HepG2 (cell line): ENCODE results near the gene EPHA2. TPM values are rescaled to one million over a fixed set of nuclear protein-coding genes. Genes with fewer than 3 reads are reported as not detected.

Experiments used
- ASH2L ChIP-seq: fragments of 300-600, 200-600 bp; sonication (generic); IDR thresholded peaks from 2 replicates; pipeline ENCODE4 v1.7.0; 2017; ENCODE audit warnings: low read depth, mild to moderate bottlenecking, moderate library complexity, mixed read lengths, low read length; ENCODE audit not compliant: insufficient read length
- CAMTA2 ChIP-seq: sonication (generic); formaldehyde crosslinking; IDR thresholded peaks from 2 replicates; pipeline ENCODE4 v1.4.0; 2020; ENCODE audit warnings: mild to moderate bottlenecking, missing genetic modification reagents, borderline replicate concordance
- CHCHD3 ChIP-seq: sonication (generic); formaldehyde crosslinking; IDR thresholded peaks from 2 replicates; pipeline ENCODE4 v1.8.0; 2022; ENCODE audit warnings: mild to moderate bottlenecking, missing genetic modification reagents, moderate library complexity
- HINFP ChIP-seq: sonication (generic); formaldehyde crosslinking; IDR thresholded peaks from 2 replicates; pipeline ENCODE4 v1.4.0; 2020; ENCODE audit warnings: low read depth, mild to moderate bottlenecking, missing genetic modification reagents
- REL ChIP-seq: sonication (generic); formaldehyde crosslinking; conservative IDR thresholded peaks from 2 replicates; pipeline ENCODE4 v1.8.0; 2022; ENCODE audit warnings: mild to moderate bottlenecking, missing genetic modification reagents, moderate library complexity
- RFX5 ChIP-seq: IDR thresholded peaks from 2 replicates; pipeline ENCODE4 v1.6.1; 2011; ENCODE audit warnings: low read depth, low read length, improper control_type of control experiment
- RXRA ChIP-seq: sonication (generic); formaldehyde crosslinking; IDR thresholded peaks from 2 replicates; pipeline ENCODE4 v1.5.1; 2020; ENCODE audit warnings: missing genetic modification reagents
- SAFB2 ChIP-seq: sonication (generic); formaldehyde crosslinking; IDR thresholded peaks from 2 replicates; pipeline ENCODE4 v1.5.1; 2020; ENCODE audit warnings: missing genetic modification reagents, low read depth, mild to moderate bottlenecking, borderline replicate concordance
- ZNF12 ChIP-seq: sonication (generic); formaldehyde crosslinking; IDR thresholded peaks from 2 replicates; pipeline ENCODE4 v1.5.0; 2020; ENCODE audit warnings: missing genetic modification reagents
- ZNF446 ChIP-seq: sonication (generic); formaldehyde crosslinking; IDR thresholded peaks from 2 replicates; pipeline ENCODE4 v1.5.0; 2020; ENCODE audit warnings: mild to moderate bottlenecking, missing genetic modification reagents
- ZNF558 ChIP-seq: sonication (generic); formaldehyde crosslinking; IDR thresholded peaks from 2 replicates; pipeline ENCODE4 v1.9.0; 2022; ENCODE audit warnings: mild to moderate bottlenecking, missing genetic modification reagents, borderline replicate concordance
- ZSCAN29 ChIP-seq: sonication (generic); formaldehyde crosslinking; conservative IDR thresholded peaks from 2 replicates; pipeline ENCODE4 v1.4.0; 2020; ENCODE audit warnings: mild to moderate bottlenecking, missing genetic modification reagents
- polyA plus RNA-seq, 8 experiments: library from polyadenylated mRNA; depleted of rRNA in 3 of 8; stranded (reverse) in 7 of 8; unstranded in 1 of 8; fragments of >200 nt; fragmentation: Illumina TruSeq in 4 of 8; extraction: Trizol in 4 of 8; gene quantifications; 2 replicates each; pipeline versions ENCODE4 v1.2.1 to v1.2.3, GENCODE V29; 2011 to 2016; ENCODE audit warnings: low read depth in 4 of 8, missing spikeins in 1 of 8, mixed read lengths in 1 of 8; ENCODE audit not compliant: insufficient read depth in 1 of 8
- total RNA-seq, 5 experiments: library from RNA; depleted of rRNA; stranded (reverse); fragments of >200 nt; fragmentation: Illumina TruSeq; extraction: Trizol; gene quantifications; 2 replicates each; pipeline ENCODE4 v1.2.3, GENCODE V29; 2016; ENCODE audit warnings: low read depth in 1 of 5
- TF ChIP-seq, protein P1 (sequence below): IDR thresholded peaks from 2 replicates; pipeline ENCODE4 v1.6.1; 2012; ENCODE audit warnings: low read length, improper control_type of control experiment
- TF ChIP-seq, protein P2 (sequence below): sonication (generic); formaldehyde crosslinking; IDR thresholded peaks from 2 replicates; pipeline ENCODE4 v1.9.0; 2022; ENCODE audit warnings: low read depth, missing genetic modification reagents
- TF ChIP-seq, protein P3 (sequence below): sonication (generic); IDR thresholded peaks from 2 replicates; pipeline ENCODE4 v1.6.1; 2016; ENCODE audit warnings: low read depth, borderline replicate concordance
- TF ChIP-seq, protein P4 (sequence below): sonication (generic); formaldehyde crosslinking; IDR thresholded peaks from 2 replicates; pipeline ENCODE4 v1.8.0; 2022; ENCODE audit warnings: mild to moderate bottlenecking, missing genetic modification reagents; ENCODE audit not compliant: insufficient replicate concordance
- TF ChIP-seq, protein P5 (sequence below): fragments of 450-650 bp; IDR thresholded peaks from 2 replicates; pipeline ENCODE4 v1.6.1; 2016

EPHA2 gene
- total and polyA plus RNA-seq, 2 of the 13 experiments (the other 11 are each of a cell fraction or from before 2014, with no cell fraction given): 33.6 to 53.6 TPM

DNA sequence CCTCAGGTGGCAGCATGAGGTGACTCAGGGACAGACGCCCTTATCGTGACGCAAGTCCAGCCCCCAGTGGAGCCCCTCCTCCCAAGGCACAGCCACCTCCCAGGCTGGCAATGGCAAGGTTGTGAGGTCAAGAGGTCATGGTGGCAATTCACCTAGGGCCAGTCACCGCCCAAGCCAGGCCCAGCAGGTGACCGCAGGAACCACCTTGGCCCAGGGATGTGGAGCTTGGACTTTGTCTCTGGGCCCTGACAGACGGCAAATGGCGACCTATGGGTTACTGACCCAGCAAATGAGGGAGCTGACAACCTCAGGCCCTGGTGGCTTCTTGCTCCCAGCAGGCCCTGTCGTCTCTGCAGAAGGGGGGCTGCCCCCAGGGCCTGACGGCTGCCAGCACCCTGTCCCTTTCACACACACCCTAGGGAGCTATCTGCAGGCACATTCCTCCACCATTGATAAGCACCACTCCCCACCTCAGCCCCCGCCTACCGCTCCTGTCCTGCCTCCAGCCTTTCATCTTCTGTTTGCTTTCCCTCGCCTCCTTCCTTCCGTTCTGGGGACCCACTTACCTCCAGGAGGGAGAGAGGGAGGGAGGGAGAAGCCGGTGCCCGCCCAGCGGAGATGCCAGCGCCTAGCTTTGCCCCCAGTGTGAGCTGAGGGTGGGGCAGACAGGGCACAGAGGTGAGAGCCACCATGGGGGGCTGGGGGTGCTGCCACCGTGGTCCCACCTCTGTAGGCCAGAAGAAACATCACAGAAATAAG is 12.1 kb downstream of the EPHA2 start (continued):
- TF ChIP-seq ZSCAN29 (CRISPR knock-in tag) (0 out of 2 replicates have a peak, but pooled peaks have one; percentile 60), RFX5 (no peak), ZNF12 (no peak), RXRA (CRISPR knock-in tag) (peak; percentile 93), SAFB2 (peak; percentile 58; the same call in 1 of the 2 replicates), REL (peak; percentile 38; the same call in 1 of the 2 replicates), ASH2L (peak; percentile 71), CAMTA2 (CRISPR knock-in tag) (no peak), ZNF558 (CRISPR knock-in tag) (no peak), HINFP (CRISPR knock-in tag) (0 out of 2 replicates have a peak, but pooled peaks have one; percentile 16), ZNF446 (CRISPR knock-in tag) (no peak), CHCHD3 (CRISPR knock-in tag) (no peak)
- TF ChIP-seq, protein P1, sequence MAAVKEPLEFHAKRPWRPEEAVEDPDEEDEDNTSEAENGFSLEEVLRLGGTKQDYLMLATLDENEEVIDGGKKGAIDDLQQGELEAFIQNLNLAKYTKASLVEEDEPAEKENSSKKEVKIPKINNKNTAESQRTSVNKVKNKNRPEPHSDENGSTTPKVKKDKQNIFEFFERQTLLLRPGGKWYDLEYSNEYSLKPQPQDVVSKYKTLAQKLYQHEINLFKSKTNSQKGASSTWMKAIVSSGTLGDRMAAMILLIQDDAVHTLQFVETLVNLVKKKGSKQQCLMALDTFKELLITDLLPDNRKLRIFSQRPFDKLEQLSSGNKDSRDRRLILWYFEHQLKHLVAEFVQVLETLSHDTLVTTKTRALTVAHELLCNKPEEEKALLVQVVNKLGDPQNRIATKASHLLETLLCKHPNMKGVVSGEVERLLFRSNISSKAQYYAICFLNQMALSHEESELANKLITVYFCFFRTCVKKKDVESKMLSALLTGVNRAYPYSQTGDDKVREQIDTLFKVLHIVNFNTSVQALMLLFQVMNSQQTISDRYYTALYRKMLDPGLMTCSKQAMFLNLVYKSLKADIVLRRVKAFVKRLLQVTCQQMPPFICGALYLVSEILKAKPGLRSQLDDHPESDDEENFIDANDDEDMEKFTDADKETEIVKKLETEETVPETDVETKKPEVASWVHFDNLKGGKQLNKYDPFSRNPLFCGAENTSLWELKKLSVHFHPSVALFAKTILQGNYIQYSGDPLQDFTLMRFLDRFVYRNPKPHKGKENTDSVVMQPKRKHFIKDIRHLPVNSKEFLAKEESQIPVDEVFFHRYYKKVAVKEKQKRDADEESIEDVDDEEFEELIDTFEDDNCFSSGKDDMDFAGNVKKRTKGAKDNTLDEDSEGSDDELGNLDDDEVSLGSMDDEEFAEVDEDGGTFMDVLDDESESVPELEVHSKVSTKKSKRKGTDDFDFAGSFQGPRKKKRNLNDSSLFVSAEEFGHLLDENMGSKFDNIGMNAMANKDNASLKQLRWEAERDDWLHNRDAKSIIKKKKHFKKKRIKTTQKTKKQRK: no peak
- TF ChIP-seq, protein P2, sequence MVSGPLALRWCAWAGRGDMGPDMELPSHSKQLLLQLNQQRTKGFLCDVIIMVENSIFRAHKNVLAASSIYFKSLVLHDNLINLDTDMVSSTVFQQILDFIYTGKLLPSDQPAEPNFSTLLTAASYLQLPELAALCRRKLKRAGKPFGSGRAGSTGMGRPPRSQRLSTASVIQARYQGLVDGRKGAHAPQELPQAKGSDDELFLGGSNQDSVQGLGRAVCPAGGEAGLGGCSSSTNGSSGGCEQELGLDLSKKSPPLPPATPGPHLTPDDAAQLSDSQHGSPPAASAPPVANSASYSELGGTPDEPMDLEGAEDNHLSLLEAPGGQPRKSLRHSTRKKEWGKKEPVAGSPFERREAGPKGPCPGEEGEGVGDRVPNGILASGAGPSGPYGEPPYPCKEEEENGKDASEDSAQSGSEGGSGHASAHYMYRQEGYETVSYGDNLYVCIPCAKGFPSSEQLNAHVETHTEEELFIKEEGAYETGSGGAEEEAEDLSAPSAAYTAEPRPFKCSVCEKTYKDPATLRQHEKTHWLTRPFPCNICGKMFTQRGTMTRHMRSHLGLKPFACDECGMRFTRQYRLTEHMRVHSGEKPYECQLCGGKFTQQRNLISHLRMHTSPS (CRISPR knock-in tag): peak; percentile 99
- TF ChIP-seq, protein P3, sequence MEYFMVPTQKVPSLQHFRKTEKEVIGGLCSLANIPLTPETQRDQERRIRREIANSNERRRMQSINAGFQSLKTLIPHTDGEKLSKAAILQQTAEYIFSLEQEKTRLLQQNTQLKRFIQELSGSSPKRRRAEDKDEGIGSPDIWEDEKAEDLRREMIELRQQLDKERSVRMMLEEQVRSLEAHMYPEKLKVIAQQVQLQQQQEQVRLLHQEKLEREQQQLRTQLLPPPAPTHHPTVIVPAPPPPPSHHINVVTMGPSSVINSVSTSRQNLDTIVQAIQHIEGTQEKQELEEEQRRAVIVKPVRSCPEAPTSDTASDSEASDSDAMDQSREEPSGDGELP: peak; percentile 81; the same call in 1 of the 2 replicates
- TF ChIP-seq, protein P4, sequence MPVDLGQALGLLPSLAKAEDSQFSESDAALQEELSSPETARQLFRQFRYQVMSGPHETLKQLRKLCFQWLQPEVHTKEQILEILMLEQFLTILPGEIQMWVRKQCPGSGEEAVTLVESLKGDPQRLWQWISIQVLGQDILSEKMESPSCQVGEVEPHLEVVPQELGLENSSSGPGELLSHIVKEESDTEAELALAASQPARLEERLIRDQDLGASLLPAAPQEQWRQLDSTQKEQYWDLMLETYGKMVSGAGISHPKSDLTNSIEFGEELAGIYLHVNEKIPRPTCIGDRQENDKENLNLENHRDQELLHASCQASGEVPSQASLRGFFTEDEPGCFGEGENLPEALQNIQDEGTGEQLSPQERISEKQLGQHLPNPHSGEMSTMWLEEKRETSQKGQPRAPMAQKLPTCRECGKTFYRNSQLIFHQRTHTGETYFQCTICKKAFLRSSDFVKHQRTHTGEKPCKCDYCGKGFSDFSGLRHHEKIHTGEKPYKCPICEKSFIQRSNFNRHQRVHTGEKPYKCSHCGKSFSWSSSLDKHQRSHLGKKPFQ: no peak
- TF ChIP-seq, protein P5, sequence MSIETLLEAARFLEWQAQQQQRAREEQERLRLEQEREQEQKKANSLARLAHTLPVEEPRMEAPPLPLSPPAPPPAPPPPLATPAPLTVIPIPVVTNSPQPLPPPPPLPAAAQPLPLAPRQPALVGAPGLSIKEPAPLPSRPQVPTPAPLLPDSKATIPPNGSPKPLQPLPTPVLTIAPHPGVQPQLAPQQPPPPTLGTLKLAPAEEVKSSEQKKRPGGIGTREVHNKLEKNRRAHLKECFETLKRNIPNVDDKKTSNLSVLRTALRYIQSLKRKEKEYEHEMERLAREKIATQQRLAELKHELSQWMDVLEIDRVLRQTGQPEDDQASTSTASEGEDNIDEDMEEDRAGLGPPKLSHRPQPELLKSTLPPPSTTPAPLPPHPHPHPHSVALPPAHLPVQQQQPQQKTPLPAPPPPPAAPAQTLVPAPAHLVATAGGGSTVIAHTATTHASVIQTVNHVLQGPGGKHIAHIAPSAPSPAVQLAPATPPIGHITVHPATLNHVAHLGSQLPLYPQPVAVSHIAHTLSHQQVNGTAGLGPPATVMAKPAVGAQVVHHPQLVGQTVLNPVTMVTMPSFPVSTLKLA: 0 out of 2 replicates have a peak, but pooled peaks have one; percentile 31
